ENCODE measurements around the gene FBXW4.

The FBXW4 gene

DNA sequence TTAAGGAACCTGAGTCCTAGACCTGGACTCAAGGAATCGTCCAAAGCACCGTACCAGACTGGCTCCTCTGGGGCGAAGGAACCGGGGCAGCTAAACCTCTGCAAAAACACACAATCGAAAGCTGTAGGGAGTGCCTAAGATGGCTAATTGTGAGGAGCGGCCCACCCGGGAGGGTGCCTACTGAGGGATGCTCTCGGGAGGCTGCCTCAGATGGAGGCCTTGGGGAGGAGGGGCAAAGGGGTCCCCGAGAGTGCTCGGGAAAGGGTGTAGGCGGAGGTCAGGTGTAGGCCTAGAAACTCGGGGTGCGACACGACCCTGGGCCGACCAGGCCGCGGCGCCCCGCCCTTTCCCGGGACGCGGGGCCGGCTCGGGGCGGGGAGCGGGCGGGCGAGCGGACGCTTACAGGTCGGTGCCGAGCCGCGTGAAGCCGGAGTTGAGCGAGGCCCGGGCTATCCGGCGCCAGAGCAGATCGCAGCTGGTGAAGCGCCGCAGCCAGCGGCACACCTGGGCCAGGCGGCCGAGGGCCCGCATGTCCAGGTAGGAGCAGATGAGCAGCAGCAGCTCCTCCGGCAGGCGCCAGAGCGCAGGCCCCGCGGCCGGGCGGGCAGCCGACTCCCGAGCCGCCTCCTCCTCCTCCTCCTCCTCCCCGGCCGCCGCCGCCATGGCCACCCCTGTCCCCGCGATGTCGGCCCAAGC lies 844 bp downstream of the FBXW4 start:
- peak; percentile 29 for DNase-seq

DNA sequence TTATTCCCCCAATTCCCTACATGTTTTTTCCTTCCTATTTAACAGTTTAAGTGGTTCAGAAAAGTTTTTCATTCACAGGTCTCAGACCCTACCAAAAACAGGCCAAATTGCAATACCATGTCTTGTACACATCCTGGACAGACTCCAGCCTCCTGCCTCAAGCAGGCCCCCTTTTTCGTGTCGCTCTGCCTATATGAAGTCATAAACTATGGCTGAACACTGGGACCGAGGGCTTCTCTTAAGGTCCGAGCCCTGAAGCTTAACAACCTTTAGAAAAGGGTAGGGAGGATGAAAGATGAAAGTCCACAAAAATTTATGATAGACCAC lies 1.4 kb downstream of the FBXW4 start:
- DNase-seq: no peak

DNA sequence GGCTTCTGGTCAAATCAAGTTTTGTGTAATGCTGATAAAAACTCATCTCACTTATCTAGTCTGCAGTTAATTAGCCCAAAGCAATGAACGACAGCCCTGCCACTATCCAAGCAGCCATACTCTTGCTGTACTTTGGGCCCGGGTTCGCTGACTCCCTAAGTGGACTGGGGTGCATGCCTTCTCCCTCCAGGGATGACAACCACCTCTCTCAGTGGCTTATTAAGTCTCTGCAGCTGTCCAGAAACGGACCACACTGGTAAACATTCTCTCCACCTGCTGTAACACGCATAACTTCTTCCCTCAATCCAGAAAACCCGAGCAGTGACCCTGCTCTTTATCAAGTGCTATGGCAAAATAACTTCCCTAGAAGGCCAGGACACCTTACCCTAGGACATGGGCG lies 3.9 kb downstream of the FBXW4 start:
- no peak for DNase-seq

DNA sequence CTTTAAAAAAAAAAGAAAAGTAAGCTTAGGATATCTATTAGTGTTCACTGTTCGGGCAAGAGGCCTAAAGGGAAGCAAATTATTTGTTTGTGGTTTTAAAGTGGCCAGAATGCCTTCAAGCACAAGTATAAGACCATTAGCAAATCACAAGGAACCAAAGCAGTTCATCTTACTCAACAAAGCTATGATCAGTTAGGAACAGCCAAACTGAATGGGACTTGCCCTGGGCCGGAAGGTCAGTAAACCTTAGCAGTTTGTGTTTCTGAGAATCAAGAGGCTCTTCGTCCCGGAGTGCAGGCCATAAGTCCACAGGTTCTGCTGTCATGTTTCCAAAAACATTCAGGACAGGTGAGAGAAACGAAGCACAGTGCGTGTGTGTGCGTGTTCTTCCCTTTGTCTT lies 4.5 kb downstream of the FBXW4 start:
- DNase-seq: no peak

DNA sequence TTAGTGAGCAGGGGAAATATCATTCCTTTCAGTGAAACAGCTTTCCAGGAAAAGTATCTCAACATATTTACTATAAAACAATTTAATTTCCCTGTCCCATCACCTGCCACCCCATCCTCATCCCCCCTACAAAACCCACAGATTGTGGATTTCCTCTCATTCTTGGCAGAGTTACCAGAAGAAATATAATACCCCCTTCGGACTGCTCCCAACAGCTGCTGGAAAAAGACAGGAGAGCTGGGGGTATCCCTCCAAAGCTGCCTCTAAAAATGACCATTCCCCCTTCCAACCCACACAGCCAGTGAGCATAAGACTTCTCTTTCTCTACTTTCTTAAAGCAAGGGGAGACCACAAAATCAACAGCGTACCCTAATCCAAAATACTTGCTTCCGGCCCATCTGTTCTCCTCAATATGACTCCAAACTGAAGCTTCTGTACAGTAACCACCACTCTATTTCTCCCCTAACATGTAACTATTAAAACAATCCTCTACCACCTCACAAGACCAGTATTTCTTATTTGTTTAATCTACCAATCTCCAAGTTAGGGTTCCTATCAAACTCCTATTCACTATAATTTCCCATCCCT lies 7.8 kb downstream of the FBXW4 start:
- no peak for DNase-seq

DNA sequence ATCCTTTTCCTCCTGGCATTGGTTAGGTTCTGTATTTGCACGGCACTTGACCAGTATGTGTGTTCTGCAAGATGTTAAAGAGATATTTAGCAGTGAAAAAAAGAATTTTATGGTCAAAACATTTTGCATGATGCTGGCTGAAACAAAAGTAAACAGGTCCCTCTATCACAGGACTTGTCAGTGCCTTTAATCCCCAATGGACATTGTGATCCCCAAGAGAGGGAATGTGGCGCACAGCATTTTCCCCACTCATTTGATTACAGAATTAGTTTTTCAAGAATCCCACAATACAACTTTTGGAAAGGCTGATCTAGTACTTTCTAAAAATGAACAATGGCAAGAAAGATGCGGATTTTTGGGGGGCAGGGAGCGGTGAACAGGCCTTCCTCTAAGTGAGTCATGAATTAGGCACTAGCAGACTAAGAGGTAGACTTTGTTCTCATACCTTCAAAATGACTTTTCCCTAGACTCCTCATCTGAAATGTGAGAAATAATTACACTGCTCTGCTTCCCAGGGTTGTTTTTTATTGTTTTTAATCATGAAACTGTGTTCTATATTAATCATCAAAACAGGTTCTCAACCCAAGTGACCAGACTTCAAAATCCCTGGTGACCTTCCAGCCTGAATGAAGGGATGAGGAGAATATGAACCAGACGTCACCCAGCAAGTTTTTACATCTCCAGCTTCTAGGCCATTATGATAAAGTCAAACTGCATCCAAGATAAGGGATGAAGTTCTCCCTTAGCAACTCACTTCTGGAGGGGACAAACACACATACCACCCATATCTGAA lies 8.6 kb downstream of the FBXW4 start:
- no peak for DNase-seq

DNA sequence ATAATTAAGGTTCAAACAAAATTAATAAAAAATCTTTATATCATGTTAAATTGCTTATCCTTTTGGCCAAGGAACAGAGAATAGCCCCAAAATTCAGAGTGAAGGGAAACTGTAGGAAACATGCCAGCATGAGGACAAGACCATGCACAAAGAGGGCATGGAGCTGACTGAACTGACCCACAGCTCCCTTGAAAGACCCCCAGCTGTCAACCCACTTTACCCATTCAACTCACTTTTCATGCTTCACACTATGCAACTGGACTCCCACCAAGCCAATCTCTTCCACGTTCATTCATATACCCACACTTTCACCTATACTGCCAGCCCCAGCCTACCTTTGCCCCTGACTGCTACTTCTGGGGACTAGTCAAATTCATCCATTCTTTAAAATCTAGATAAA lies 10.2 kb downstream of the FBXW4 start:
- DNase-seq: no peak

DNA sequence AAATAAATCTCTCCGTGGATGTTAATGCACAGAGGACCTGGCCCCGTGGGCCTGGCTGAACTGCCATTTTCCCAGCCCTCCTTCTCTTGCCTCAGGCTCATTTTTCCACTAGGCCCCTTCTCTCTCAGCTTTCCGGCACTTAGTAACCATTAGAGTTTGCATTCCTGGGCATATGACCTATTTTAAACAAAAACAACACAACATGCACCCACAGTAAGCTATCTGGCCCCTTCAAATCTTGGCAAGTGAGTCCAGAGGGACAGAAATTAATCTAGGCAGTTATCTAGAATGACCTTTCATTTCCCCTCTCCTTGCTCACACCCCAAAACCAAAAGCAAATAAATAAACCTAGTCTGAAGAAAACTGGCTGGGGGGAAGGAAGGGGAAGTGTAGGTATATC lies 11.7 kb downstream of the FBXW4 start:
- no peak for DNase-seq

DNA sequence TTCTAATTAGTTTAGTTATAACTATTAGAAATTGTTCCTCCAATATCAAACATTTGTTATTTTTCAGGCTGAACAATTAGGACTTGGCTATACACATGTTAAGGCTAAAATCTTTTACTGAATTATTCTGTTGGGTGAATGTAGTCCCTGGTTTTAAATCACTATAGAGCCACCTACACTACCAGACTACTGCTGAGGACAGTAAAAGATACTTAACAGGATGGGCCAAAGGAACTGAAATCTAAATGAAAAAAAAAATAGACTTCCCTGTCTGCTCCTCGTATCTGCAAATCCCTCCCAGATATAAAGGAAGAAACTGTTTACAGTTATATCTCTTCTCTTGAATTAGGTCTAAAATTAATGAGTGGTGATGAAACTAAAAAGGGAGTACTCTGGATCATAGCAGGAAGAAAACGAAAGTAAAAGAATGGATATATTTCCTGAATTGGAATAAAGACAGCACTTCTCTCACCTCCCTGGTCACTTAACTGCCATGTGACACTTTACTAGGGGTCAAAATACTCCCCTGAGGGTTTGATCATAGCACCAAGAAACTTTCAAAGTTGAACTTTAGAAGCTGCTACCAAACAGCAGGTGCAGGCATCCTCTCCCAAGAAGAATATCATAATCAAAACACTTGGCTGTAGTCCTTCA lies 12.7 kb downstream of the FBXW4 start:
- DNase-seq: no peak

DNA sequence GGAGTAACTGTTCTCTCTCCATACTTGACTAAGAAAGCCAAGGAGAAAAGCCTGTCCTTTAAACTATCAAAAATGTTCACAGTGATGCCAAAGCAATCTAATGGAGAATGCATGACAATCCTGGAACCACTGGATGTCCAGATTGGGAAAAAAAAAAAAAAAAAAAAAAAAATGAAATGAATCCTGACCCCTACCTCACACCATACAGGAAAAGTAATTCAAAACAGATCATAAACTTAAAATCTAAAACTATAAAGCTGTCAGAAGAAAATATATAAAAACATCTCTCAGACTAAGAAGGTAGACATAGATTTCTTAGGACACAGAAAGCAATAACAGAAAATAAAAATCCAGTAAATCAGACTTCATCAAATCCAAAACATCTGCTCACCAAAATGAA lies 18.4 kb downstream of the FBXW4 start:
- no peak for DNase-seq

DNA sequence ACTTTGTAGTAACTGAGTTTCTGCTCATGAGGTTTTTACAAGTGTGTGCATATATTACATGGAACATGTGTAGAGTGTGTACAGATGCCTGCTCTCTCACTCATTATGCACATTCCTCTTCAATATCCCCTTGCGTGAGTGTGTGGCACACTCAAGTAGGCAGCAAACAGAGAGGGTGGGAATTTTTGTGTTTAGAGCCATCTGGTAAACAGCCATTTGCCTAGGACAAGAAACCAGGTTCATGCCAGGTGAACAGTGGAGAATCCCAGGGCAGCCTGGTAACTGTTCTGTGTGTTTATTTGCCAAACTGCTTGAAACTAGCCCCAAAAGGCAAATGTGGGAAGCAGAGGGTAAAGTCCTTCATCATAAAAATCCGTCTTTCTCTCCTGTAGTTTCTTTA lies 19.9 kb downstream of the FBXW4 start:
- DNase-seq: no peak

DNA sequence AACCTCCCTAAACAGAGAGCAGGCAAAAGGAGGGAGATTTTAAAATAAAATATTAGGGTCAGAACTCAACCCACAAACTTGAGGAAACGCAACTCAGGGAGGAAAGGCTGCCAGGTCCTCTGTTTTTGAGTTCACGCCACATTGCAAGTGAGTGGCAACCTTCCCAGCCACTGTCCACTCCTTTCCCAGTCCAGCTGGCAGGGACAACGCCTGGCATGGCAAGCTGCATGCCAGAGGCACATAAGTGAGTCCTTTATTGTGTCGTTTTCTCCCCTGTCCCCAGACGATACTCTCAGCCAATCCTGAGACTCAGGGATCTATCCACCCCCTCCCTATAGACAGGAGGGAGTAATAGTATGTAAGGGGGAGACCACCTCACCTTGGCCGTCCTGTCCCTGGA lies 22.4 kb downstream of the FBXW4 start:
- DNase-seq: no peak

DNA sequence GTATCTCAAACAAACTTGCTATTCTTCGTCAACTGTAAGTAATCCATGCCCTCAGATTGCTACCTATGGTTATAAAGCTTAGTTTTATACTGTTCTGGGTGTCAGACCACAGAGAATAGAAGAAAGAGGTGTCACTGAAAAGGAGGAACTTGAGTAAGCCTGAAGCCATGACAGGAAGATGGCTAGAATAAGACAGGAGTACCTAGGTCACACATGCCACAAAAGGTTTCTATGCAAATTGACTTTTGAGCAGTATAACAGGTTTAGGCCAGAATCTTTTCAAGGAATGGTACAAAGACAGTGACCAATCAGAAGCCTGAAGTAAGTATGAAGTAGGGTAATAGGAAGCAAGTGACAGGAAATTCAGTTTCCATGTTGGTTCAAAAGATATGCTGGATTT lies 23.5 kb downstream of the FBXW4 start:
- no peak for DNase-seq

DNA sequence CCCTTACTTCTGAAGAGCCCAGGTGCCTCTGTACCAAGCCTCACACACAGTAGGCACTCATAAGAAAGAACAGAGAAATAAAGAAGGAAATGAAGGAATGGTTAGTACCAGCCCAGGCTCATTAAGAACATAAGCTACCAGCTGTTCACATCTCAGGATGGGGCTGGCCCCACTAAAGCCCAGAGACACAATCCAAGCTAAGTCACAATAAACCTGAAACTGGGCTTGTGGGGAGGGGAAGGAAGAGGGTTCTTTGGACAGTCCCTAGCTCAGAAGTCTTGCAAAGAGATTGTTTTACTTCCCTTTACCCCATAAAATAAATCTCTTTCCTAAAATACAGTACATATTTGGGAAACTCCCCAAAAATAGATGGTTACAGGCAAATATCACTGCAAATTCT lies 24.3 kb downstream of the FBXW4 start:
- no peak for DNase-seq

DNA sequence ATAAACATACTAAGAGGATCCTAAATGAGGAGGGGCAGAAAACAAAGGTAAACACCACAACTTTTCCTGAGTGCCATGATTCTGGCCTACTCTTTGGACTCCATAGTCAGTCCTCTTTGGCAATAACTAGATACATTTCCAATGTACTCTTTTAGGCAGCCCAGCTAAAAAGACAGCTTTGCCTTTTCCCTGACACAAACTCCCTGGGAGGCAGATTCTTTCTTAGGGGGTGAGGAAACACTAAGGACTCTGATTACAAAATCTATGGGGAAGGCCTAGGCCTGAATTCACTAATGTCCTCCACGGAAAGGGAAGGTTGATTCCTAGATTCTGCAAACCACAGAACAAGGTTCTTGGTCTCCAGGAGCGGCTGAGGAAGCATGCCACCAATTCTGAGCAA lies 25.8 kb downstream of the FBXW4 start:
- DNase-seq: no peak

DNA sequence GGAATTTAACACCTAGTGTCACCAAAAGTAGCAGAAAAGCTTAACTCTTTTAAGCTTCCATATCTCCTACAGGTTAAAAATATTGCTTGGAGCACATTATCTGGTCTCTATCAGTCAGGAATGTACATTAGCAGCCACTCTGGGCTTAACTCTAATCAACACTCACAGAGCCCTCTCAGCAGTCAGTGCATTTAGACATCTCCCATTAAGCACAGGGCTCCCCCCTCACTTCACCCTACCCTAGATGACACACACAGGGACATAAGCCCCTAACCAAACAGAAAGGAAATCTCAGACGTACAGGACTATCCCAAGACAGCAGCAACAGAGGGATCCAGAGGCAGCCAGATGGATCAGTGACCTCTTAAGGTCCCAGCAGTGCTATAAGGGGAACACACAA lies 26.4 kb downstream of the FBXW4 start:
- no peak for DNase-seq

DNA sequence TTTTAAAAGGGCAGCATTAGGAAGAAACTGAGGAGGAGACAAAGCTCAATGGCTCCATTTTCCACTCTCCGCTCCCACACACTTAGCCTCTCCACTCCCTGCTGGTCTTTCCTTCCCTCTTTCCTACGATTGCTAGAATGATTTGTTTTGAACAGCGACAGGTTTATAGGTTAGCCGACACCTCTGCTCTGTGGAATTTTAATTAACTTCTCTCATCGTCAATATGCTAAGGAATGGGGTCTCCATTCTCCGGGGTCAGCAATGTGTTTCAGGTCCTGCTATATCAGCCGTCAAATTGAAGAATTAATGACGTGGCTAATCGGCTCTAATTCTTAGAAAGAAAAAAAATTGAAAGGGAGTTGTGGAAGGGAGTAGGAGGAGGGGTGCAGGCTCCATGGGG lies 28.9 kb downstream of the FBXW4 start:
- no peak for DNase-seq

DNA sequence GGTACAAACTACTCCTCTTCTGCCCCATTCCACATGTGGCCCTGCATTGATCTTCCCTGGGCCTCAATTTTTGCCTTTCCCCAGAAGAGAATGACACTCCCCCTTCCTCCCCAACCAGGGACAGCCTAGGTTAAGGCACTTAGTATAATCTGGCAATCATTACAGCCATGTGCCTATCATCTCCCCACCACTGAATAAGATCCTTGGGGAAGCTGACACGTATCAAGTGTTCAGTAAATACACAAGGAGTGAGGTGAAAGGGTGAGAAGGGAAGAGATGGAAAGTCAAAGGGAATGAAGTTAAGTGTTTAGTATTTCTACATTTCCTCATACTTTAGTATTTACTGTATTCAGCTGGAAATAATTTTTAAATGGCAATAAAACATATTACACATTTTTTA lies 31.9 kb downstream of the FBXW4 start:
- DNase-seq: no peak

DNA sequence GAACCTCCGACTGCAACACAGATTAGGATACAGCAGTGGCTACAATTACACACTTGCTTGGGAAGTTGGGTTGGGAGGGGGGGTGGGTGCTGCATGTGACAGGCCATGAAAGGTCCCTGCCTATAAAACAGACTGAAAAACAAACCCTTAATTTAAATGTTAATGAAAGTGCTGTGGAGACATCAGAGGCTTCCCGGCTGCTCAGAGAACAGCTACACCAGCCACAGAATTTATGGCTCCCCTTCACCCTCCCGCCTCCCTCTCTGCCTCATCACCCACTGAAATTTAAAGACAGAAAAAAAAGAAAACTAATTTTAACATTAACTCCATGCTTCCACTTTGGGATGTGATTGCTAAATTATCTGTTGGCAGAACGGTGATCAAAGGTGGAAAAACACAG lies 34.7 kb downstream of the FBXW4 start:
- no peak for DNase-seq

DNA sequence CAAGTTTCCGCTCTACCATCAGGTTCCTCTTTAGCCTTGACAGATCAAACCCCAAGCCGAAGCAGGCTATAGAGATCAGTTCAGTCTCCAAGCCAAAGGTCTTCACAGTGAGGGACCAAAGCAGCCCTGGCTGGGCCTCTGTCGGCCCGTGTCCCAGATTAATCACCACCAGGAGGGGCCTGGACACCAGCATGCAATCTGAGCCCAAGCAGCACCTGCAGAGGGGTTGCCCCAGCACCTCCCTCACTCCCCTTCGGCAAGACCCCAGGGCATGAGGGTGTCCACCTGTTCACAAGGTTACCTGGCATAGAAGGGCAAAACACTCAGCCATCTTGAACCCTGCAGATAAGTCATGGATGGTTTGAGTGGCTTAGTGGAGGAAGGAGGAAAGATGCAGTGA lies 36.0 kb downstream of the FBXW4 start:
- DNase-seq: no peak

DNA sequence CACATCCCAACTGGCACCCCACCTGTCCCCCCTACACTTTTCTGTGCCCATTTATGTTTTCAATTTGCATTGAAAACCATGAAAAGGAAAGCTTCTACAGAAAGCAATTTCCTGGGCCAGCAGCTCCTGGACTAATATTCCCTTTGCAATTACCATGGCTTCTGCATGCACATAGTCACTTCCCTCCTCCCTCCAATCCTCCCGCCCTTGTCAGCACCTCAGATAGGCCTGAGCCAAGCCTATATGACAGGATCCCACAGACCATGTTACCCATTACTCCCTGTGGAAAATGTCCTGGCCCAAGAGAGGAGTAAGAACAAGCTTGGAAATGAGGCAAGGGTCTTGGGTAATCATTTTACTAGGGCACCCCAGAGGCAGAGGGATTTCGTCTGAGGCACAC lies 38.1 kb downstream of the FBXW4 start:
- no peak for DNase-seq

DNA sequence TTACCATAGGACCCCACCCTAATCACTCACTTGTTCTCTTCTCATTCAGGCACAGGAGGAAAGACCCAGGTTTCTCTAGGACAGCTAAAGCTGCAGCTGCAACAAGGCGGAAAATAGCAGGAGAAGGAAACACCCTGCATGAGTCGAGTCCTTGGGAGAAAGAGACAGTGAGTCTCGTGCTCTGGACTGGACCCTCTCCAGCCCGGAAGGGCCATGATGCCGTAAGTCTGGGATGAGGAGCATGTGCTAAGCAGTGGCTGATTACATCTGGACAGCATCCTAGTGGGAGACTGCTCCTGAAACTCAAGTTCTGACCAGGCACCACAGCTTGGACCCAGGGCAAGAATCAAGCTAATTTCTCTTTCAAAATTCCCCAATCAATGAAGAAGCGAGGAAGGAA lies 39.4 kb downstream of the FBXW4 start:
- no peak for DNase-seq

DNA sequence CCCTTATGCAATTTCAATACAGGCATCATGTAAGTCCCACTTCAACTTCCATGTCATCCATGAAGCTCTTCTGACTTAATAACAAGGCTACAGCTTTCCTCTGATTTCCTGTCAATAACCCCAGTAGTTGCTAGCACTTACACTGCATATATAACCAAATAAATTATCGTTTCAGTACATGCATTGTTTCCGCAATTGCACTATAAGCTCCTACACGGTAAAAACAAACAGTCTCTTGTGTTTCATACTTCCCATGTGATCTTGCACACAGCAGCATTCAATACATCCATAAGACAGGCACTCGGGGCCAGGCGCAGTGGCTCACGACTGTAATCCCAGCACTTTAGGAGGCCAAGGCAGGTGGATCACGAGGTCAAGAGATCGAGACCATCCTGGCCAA lies 41.4 kb downstream of the FBXW4 start:
- no peak for DNase-seq

DNA sequence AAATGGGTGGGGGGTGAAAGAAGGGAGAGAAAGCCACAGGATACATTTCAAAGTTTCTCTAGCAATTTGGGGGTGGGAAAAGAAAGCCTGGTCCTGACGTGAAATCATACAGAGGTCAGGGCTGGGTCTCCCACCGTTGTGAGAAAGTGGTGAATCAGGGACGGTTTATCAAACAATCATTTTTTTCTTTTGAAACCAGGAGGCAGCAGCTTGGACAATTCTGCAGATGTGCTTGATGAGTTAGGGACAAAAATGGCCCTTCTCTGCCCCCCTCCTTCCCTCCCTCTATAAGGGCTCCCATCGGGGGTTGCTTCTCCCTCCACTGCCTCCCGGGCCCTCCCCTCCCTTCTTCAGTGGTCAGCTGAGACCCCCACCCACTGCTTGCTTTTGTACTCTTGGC lies 43.6 kb downstream of the FBXW4 start:
- no peak for DNase-seq

All from effector CD8-positive, alpha-beta T cell (primary cell).